ENCODE results near the gene OLIG2.

The OLIG2 gene

DNA sequence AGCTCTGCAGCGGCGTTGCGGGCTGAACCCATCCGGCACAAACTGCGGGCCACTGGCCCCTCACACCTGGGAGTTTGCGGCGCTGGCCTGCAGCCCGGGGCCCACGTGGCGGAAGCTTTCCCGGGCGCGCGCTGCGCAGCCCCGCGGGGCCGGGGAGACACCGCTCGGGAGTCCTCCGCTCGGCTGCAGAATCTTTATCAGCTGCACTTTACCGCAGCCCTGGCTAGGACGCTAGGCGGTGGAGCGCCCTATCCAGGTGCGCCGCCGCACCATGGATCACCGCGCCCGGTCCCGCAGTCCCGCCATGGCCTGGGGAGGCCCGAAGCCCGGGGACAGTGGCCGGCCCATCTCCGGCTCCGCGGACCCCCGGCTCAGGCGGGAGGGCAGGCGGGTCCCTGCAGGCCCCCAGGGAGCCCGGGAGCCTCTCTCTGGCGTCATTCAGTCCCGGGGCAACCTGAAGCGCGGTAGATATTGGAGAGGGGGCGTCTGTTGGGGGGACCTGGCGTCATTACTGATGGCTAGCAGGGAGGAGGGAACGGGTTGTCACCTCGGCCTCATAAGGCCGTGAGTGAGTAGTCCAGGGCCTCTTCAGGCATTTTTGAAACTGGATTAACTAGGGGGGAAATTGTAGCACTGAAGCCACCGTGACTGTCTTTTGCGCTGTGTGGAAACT is 5.7 kb upstream of the OLIG2 start:
- TF ChIP-seq, protein P1, sequence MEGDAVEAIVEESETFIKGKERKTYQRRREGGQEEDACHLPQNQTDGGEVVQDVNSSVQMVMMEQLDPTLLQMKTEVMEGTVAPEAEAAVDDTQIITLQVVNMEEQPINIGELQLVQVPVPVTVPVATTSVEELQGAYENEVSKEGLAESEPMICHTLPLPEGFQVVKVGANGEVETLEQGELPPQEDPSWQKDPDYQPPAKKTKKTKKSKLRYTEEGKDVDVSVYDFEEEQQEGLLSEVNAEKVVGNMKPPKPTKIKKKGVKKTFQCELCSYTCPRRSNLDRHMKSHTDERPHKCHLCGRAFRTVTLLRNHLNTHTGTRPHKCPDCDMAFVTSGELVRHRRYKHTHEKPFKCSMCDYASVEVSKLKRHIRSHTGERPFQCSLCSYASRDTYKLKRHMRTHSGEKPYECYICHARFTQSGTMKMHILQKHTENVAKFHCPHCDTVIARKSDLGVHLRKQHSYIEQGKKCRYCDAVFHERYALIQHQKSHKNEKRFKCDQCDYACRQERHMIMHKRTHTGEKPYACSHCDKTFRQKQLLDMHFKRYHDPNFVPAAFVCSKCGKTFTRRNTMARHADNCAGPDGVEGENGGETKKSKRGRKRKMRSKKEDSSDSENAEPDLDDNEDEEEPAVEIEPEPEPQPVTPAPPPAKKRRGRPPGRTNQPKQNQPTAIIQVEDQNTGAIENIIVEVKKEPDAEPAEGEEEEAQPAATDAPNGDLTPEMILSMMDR (IDR thresholded peaks at IDR 0.05; ENCODE audit: insufficient read depth, low read depth, low read length, missing control alignments) = no peak
- DNase-seq (ENCODE audit: low read depth) = no peak
- no peak overlapping the region for H3K4me3 ChIP-seq (ENCODE audit: low read depth, low read length)

DNA sequence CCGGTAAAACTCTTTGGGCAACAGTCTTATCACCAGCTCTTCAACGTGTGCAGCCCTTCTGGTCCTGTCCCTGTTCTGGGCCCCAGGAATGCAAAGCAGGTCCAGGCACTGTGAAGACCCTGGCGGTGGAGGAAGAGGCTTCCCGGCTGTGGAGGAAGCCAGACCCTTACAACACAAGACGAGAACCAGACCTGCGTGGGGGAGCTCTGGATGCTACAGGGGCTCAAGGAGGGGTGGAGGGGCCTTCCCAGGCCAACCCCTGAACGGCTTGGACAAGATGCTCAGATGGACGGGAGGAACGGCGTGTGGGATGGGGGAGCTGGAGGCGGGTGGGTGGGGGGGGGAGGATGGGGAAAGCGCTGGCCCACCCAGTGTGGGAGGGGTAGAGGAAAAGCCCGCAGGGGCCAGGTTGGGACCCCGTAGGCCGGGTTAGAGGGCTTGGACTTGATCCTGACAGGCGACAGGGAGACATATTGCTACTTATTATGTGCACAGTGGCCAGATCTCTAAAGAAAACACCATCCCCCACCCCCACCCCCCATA is 5.1 kb upstream of the OLIG2 start:
- no peak overlapping the region for H3K4me3 ChIP-seq (ENCODE audit: low read depth, low read length)
- TF ChIP-seq, protein P1 (IDR thresholded peaks at IDR 0.05; ENCODE audit: insufficient read depth, low read depth, low read length, missing control alignments) = no peak
- no peak for DNase-seq (ENCODE audit: low read depth)

DNA sequence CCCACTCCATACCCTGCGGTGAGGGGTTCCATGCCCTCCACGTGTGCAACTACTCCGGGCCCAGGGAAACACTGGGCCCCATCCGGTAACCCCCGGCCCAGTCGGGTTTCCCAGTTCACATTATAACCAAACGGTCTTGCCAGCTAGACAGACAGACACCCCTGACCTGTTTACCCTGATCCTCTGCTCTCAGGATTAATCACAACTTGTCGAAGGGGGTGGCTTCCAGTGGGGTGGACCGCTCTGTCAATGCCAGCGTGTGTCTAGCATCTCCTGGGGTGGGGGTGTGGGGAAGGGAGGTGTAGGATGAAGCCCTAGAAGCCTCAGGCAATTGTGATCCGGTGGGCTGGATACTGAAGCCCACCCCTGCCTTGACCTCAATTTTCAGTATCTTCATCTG is 4.6 kb upstream of the OLIG2 start:
- DNase-seq (ENCODE audit: low read depth) = no peak
- TF ChIP-seq, protein P1 (IDR thresholded peaks at IDR 0.05; ENCODE audit: insufficient read depth, low read depth, low read length, missing control alignments) = no peak
- no peak overlapping the region for H3K4me3 ChIP-seq (ENCODE audit: low read depth, low read length)

DNA sequence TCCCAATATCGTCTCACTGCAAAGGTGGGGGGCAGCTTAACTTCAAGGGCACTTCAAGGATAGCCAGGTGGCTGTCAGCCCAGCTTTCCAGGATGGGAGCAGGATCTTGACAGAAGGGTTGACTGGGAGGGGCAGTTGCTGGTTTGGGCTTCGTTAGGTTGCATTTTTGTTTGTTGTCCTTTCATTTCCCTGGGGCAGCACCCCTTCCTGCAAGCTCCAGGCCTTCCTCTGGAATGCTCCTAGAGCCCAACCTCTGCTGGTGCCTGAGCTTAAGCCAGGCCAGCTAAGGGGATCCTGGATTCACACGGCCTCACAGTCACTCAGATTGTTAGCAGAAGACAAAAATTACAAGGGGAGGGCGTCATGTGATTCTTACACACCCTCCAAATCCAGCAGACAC is 4.1 kb upstream of the OLIG2 start:
- no peak overlapping the region for H3K4me3 ChIP-seq (ENCODE audit: low read depth, low read length)
- DNase-seq (ENCODE audit: low read depth) = no peak
- TF ChIP-seq, protein P1 (IDR thresholded peaks at IDR 0.05; ENCODE audit: insufficient read depth, low read depth, low read length, missing control alignments) = no peak

DNA sequence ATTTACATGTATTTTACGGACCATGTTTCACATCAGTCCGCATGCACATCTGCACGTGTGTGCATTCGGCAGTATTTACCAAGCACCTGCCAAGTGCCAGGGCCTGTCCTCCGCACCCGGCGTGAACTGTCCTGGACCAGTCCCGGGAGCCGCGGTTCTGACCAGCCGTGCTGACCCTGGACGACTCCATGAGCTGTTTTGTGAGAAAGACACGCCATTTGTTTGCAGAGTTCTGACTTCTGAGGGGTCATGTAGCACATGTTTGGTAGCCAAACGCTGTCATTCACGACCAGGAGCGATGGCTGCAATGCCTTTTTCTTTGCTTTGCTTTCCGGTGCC is 3.3 kb upstream of the OLIG2 start:
- H3K4me3 ChIP-seq (ENCODE audit: low read depth, low read length) = no peak overlapping the region
- DNase-seq (ENCODE audit: low read depth) = no peak
- TF ChIP-seq, protein P1 (IDR thresholded peaks at IDR 0.05; ENCODE audit: insufficient read depth, low read depth, low read length, missing control alignments) = no peak

DNA sequence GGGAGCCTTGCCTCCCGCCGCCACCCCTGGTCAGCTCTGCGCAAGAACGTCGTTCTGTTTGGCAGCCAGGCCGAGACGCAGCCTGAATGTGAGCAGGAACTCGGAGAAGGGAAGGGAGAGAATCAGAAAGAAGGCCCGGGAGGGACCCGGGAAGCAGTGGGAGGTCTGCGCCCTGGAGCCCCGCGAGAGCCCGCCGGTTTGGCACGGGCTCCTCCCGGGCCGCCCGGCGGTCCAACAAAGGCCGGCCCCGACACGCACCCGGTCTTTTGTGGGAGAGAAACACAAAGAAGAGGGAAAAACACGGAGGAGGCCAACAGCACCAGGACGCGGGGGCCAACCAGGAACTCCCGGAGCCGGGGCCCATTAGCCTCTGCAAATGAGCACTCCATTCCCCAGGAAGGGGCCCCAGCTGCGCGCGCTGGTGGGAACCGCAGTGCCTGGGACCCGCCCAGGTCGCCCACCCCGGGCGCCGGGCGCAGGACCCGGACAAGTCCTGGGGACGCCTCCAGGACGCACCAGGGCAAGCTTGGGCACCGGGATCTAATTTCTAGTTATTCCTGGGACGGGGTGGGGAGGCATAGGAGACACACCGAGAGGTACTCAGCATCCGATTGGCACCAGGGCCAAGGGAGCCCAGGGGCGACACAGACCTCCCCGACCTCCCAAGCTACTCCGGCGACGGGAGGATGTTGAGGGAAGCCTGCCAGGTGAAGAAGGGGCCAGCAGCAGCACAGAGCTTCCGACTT is 2.7 kb upstream of the OLIG2 start:
- TF ChIP-seq, protein P1 (IDR thresholded peaks at IDR 0.05; ENCODE audit: insufficient read depth, low read depth, low read length, missing control alignments) = no peak
- DNase-seq (ENCODE audit: low read depth) = no peak
- no peak overlapping the region for H3K4me3 ChIP-seq (ENCODE audit: low read depth, low read length)

Measured in GM12865 (cell line).